HL-60 (cell line): ENCODE results near the gene PKD1L1.

Source experiments
- DNase-seq, 2 experiments: peaks; one replicate each; pipeline ENCODE4 v3.0.0-alpha.2; 2010 to 2020; ENCODE audit warnings: low read depth in 1 of 2, low spot score in 1 of 2
- H3K27ac ChIP-seq: fragments of 250-450 bp; sonication (Bioruptor Pico); replicated peaks from 2 replicates; pipeline ENCODE4 v1.5.1; 2020; ENCODE audit warnings: mild to moderate bottlenecking, moderate library complexity
- H3K27me3 ChIP-seq: fragments of 250-450 bp; sonication (Bioruptor Pico); 2 replicates; pipeline ENCODE4 v1.5.1; 2021; ENCODE audit warnings: mild to moderate bottlenecking, moderate library complexity; ENCODE audit not compliant: insufficient read depth, poor library complexity, severe bottlenecking
- H3K4me3 ChIP-seq: replicated peaks from 2 replicates; pipeline ENCODE4 v1.5.1; 2011; ENCODE audit warnings: mild to moderate bottlenecking, control low read depth, low read length; ENCODE audit not compliant: insufficient read depth
- GABPA ChIP-seq: IDR thresholded peaks from 2 replicates; pipeline ENCODE4 v1.6.1; 2012; ENCODE audit warnings: low read depth
- POLR2AphosphoS5 ChIP-seq: IDR thresholded peaks from 2 replicates; pipeline ENCODE4 v1.6.1; 2012; ENCODE audit warnings: low read depth
- REST ChIP-seq: IDR thresholded peaks from 2 replicates; pipeline ENCODE4 v1.6.1; 2012; ENCODE audit warnings: low read depth; ENCODE audit not compliant: insufficient replicate concordance
- SPI1 ChIP-seq: IDR thresholded peaks from 2 replicates; pipeline ENCODE4 v1.6.1; 2012; ENCODE audit warnings: low read depth, mild to moderate bottlenecking, borderline replicate concordance
- TF ChIP-seq, protein P1 (sequence below): IDR thresholded peaks from one replicate; pipeline ENCODE4 v1.5.1; 2011; ENCODE audit warnings: low read length, control low read depth, inconsistent platforms; ENCODE audit not compliant: insufficient read depth

PKD1L1 gene

GRCh38 chr7:47951374-47951773, 3.1 kb upstream of the PKD1L1 start:
- Histone ChIP-seq H3K27ac (no peak overlapping the region), H3K27me3 (no peaks in the 10 kb centered on the region), H3K4me3 (no peak overlapping the region)
- TF ChIP-seq SPI1 (no peak), GABPA (no peak), REST (no peak), POLR2AphosphoS5 (no peak)
- TF ChIP-seq, protein P1, sequence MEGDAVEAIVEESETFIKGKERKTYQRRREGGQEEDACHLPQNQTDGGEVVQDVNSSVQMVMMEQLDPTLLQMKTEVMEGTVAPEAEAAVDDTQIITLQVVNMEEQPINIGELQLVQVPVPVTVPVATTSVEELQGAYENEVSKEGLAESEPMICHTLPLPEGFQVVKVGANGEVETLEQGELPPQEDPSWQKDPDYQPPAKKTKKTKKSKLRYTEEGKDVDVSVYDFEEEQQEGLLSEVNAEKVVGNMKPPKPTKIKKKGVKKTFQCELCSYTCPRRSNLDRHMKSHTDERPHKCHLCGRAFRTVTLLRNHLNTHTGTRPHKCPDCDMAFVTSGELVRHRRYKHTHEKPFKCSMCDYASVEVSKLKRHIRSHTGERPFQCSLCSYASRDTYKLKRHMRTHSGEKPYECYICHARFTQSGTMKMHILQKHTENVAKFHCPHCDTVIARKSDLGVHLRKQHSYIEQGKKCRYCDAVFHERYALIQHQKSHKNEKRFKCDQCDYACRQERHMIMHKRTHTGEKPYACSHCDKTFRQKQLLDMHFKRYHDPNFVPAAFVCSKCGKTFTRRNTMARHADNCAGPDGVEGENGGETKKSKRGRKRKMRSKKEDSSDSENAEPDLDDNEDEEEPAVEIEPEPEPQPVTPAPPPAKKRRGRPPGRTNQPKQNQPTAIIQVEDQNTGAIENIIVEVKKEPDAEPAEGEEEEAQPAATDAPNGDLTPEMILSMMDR: no peak
- DNase-seq: no peak

GRCh38 chr7:47950714-47951113, 2.4 kb upstream of the PKD1L1 start:
- Histone ChIP-seq H3K27me3 (no peaks in the 10 kb centered on the region), H3K4me3 (no peak overlapping the region), H3K27ac (no peak overlapping the region)
- TF ChIP-seq SPI1: no peak
- TF ChIP-seq GABPA: no peak
- no peak for TF ChIP-seq REST
- TF ChIP-seq POLR2AphosphoS5: no peak
- TF ChIP-seq, protein P1: no peak
- DNase-seq: no peak

GRCh38 chr7:47949703-47950102, 1.4 kb upstream of the PKD1L1 start:
- TF ChIP-seq, protein P1: no peak
- TF ChIP-seq POLR2AphosphoS5 (no peak), GABPA (no peak), REST (no peak), SPI1 (no peak)
- DNase-seq: no peak
- Histone ChIP-seq H3K27me3 (no peaks in the 10 kb centered on the region), H3K4me3 (no peak overlapping the region), H3K27ac (no peak overlapping the region)
